ENCODE measurements around the gene PBX3. TPM values are rescaled to one million over a fixed set of nuclear protein-coding genes. Genes with fewer than 3 reads are reported as not detected.

Gene PBX3
- total and polyA plus RNA-seq, 9 of the 15 experiments (the other 6 are each of a cell fraction or from before 2014, with no cell fraction given), result 0.14 to 5.8 (median 0.92) TPM

DNA sequence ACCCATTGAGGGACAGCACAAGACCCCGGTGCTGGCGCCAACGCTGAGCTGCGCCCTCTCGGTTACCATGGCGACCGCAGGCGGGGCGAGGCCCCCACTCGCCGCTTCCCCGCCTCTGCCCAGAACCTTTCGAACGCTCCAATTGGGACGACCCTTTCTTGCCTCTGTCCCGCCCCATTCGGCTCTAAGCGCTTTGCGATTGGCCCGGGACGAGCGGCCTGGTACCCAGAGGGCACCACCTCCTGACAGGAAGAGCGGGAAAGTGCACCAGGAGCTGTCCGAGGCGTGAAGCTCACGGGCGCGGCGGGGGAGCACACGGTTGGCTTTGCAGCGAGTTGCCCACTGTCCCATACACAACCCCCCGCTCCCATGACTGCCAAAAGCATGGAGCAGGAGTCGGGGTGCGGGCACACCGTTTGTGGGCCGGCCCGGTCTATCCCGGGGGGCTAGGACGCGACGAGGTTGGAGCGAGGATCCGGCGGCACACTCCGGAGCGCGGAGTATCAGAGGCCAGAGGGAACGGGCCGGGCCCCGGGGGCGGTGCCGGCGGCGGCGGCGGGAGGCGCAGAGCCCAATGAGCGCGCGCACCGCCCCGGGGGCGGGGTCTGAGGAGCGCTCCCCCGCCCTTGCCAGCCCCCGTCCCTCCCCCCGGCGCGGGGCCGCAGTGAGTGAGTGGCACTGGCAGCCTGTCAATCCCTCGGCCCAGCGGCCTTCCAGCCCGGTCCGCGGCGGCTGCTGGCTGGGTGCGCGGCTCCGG lies 978 bp upstream of the PBX3 start (continued):
- TF ChIP-seq RBM25 (IDR thresholded peaks at IDR 0.05; ENCODE audit: low read depth, low read length, severe bottlenecking) (peak; percentile 15), MTA1 (IDR thresholded peaks at IDR 0.05; ENCODE audit: borderline replicate concordance) (no peak), OTX1 (CRISPR knock-in tag; IDR thresholded peaks at IDR 0.05) (0 out of 2 replicates have a peak, but pooled peaks have one; percentile 42), ZNF239 (CRISPR knock-in tag; IDR thresholded peaks at IDR 0.05) (no peak), PHB (CRISPR knock-in tag; IDR thresholded peaks at IDR 0.05) (no peak), ZNF23 (CRISPR knock-in tag; IDR thresholded peaks at IDR 0.05) (no peak), ZNF324 (CRISPR knock-in tag; IDR thresholded peaks at IDR 0.05) (no peak), FIP1L1 (IDR thresholded peaks at IDR 0.05; ENCODE audit: low read depth, low read length, poor library complexity, severe bottlenecking) (peak; percentile 43), CREB1 (IDR thresholded peaks at IDR 0.05) (no peak), CREB1 (CRISPR knock-in tag; IDR thresholded peaks at IDR 0.05) (0 out of 2 replicates have a peak, but pooled peaks have one; percentile 24), PPARD (CRISPR knock-in tag; IDR thresholded peaks at IDR 0.05) (no peak), TRIM24 (IDR thresholded peaks at IDR 0.05) (no peak), RB1 (IDR thresholded peaks at IDR 0.05; ENCODE audit: low read depth) (no peak), CREM (IDR thresholded peaks at IDR 0.05; ENCODE audit: low read depth) (0 out of 2 replicates have a peak, but pooled peaks have one; percentile 13), ADNP (tag; IDR thresholded peaks at IDR 0.05) (no peak), ILF3 (IDR thresholded peaks at IDR 0.05; ENCODE audit: borderline replicate concordance) (no peak), ESRRA (IDR thresholded peaks at IDR 0.05; ENCODE audit: borderline replicate concordance, low read depth) (no peak), ZC3H11A (IDR thresholded peaks at IDR 0.05; ENCODE audit: low read depth, low read length) (no peak), EHMT2 (IDR thresholded peaks at IDR 0.05) (no peak), KDM2B (CRISPR knock-in tag; IDR thresholded peaks at IDR 0.05) (peak; percentile 82; the same call in 1 of the 2 replicates), PTTG1 (tag; IDR thresholded peaks at IDR 0.05; ENCODE audit: low read depth) (no peak), ZNF3 (CRISPR knock-in tag; IDR thresholded peaks at IDR 0.05) (no peak), PYGO2 (tag; IDR thresholded peaks at IDR 0.05) (no peak), ZSCAN32 (CRISPR knock-in tag; IDR thresholded peaks at IDR 0.05) (no peak), RAD51 (IDR thresholded peaks at IDR 0.05; ENCODE audit: borderline replicate concordance, low read depth) (no peak), PTBP1 (IDR thresholded peaks at IDR 0.05; ENCODE audit: low read depth, low read length) (no peak)
- TF ChIP-seq, protein P1, sequence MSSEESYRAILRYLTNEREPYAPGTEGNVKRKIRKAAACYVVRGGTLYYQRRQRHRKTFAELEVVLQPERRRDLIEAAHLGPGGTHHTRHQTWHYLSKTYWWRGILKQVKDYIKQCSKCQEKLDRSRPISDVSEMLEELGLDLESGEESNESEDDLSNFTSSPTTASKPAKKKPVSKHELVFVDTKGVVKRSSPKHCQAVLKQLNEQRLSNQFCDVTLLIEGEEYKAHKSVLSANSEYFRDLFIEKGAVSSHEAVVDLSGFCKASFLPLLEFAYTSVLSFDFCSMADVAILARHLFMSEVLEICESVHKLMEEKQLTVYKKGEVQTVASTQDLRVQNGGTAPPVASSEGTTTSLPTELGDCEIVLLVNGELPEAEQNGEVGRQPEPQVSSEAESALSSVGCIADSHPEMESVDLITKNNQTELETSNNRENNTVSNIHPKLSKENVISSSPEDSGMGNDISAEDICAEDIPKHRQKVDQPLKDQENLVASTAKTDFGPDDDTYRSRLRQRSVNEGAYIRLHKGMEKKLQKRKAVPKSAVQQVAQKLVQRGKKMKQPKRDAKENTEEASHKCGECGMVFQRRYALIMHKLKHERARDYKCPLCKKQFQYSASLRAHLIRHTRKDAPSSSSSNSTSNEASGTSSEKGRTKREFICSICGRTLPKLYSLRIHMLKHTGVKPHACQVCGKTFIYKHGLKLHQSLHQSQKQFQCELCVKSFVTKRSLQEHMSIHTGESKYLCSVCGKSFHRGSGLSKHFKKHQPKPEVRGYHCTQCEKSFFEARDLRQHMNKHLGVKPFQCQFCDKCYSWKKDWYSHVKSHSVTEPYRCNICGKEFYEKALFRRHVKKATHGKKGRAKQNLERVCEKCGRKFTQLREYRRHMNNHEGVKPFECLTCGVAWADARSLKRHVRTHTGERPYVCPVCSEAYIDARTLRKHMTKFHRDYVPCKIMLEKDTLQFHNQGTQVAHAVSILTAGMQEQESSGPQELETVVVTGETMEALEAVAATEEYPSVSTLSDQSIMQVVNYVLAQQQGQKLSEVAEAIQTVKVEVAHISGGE (CRISPR knock-in tag; IDR thresholded peaks at IDR 0.05), result no peak
- TF ChIP-seq, protein P2, sequence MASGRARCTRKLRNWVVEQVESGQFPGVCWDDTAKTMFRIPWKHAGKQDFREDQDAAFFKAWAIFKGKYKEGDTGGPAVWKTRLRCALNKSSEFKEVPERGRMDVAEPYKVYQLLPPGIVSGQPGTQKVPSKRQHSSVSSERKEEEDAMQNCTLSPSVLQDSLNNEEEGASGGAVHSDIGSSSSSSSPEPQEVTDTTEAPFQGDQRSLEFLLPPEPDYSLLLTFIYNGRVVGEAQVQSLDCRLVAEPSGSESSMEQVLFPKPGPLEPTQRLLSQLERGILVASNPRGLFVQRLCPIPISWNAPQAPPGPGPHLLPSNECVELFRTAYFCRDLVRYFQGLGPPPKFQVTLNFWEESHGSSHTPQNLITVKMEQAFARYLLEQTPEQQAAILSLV (tag; IDR thresholded peaks at IDR 0.05), result no peak
